OCI-LY1 (cell line): ENCODE measurements around the gene IRF4.

Experiments
- EZH2 ChIP-seq: fragments of 200-600 bp; sonication (generic), shearing (Covaris generic); IDR thresholded peaks from 2 replicates; pipeline ENCODE4 v1.8.0; 2017; ENCODE audit warnings: borderline replicate concordance, mixed run types, mild to moderate bottlenecking, antibody characterized with exemption, low read length, moderate library complexity, mixed read lengths
- TF ChIP-seq, protein P1 (sequence below): fragments of 200-600 bp; sonication (generic), shearing (Covaris generic); IDR thresholded peaks from 2 replicates; pipeline ENCODE4 v1.5.1; 2017; ENCODE audit warnings: mild to moderate bottlenecking, antibody characterized with exemption, low read length, moderate library complexity, mixed read lengths

- TF ChIP-seq, protein P1, sequence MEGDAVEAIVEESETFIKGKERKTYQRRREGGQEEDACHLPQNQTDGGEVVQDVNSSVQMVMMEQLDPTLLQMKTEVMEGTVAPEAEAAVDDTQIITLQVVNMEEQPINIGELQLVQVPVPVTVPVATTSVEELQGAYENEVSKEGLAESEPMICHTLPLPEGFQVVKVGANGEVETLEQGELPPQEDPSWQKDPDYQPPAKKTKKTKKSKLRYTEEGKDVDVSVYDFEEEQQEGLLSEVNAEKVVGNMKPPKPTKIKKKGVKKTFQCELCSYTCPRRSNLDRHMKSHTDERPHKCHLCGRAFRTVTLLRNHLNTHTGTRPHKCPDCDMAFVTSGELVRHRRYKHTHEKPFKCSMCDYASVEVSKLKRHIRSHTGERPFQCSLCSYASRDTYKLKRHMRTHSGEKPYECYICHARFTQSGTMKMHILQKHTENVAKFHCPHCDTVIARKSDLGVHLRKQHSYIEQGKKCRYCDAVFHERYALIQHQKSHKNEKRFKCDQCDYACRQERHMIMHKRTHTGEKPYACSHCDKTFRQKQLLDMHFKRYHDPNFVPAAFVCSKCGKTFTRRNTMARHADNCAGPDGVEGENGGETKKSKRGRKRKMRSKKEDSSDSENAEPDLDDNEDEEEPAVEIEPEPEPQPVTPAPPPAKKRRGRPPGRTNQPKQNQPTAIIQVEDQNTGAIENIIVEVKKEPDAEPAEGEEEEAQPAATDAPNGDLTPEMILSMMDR, result no peak
- TF ChIP-seq EZH2, result no peak
Measured at GRCh38 chr6:381742-382461, 9.7 kb upstream of the IRF4 start.
